Gastrocnemius medialis (tissue), 4 donors: ENCODE results near the gene CD34. TPM values are rescaled to one million over a fixed set of nuclear protein-coding genes. Genes with fewer than 3 reads are reported as not detected.
"Not testable (repeated sequence)": the region's sequence is repeated elsewhere in the genome, so short reads cannot be mapped to it uniquely, and the experiment has no call there.

ENCODE experiments used
- ATAC-seq, 2 donors: fragments of 150-250 bp; one replicate each; pipeline ENCODE4 v1.9.1; 2016
- DNase-seq, 2 donors: peaks; one replicate each; pipeline ENCODE4 v3.0.0-alpha.2; 2019
- H3K27ac ChIP-seq, 4 donors: fragments of 200-600 bp; sonication (generic); 1 replicate in 1 of 4; 2 replicates in 3 of 4; pipeline ENCODE4 v1.5.1; 2016 to 2018; ENCODE audit warnings: mild to moderate bottlenecking in 2 of 4, moderate library complexity in 1 of 4
- H3K27me3 ChIP-seq, 3 donors: fragments of 200-600 bp; sonication (generic) in 2 of 3; 1 replicate in 1 of 3; 2 replicates in 2 of 3; pipeline versions ENCODE4 v1.5.1 to v1.6.0; 2016 to 2019; ENCODE audit warnings: mild to moderate bottlenecking in 1 of 3, moderate library complexity in 1 of 3
- H3K36me3 ChIP-seq, 2 donors: fragments of 200-600 bp; sonication (generic) in 1 of 2; one replicate each; pipeline ENCODE4 v1.5.1; 2017 to 2018
- H3K4me1 ChIP-seq, 2 donors: fragments of 200-600 bp; sonication (generic) in 1 of 2; one replicate each; pipeline ENCODE4 v1.5.1; 2016 to 2017; ENCODE audit warnings: mild to moderate bottlenecking in 2 of 2
- H3K4me3 ChIP-seq, 4 donors: fragments of 200-600 bp; sonication (generic) in 3 of 4; 1 replicate in 1 of 4; 2 replicates in 3 of 4; pipeline ENCODE4 v1.5.1; 2016 to 2019; ENCODE audit warnings: mild to moderate bottlenecking in 2 of 4
- H3K9me3 ChIP-seq, 3 donors: fragments of 200-600 bp; sonication (generic) in 2 of 3; 1 replicate in 1 of 3; 2 replicates in 2 of 3; pipeline ENCODE4 v1.5.1; 2016 to 2019
- CTCF ChIP-seq, 5 experiments: fragments of 450-650 bp in 3 of 5; fragments of 200-600 bp in 2 of 5; sonication (generic) in 2 of 5; IDR thresholded peaks in 4 of 5; conservative IDR thresholded peaks in 1 of 5; 1 replicate in 4 of 5; 2 replicates in 1 of 5; pipeline ENCODE4 v1.5.1; 2016 to 2019; ENCODE audit warnings: antibody characterized with exemption in 5 of 5, mild to moderate bottlenecking in 3 of 5, moderate library complexity in 3 of 5
- POLR2A ChIP-seq, 2 donors: fragments of 450-650 bp; IDR thresholded peaks; one replicate each; pipeline ENCODE4 v1.6.1; 2017; ENCODE audit warnings: antibody characterized with exemption in 2 of 2, mild to moderate bottlenecking in 2 of 2, moderate library complexity in 2 of 2
- in situ Hi-C, 4 donors: fragments of 200-750 bp; cut with MboI; loops; one replicate each; pipeline versions ENCODE4 v1.15.0 to v1.8.0; 2017; ENCODE audit warnings: low sequenced_read_pairs in 4 of 4
- intact Hi-C: fragments of 100-400 bp; cut with DNase I; formaldehyde crosslinking; loops from one replicate; pipeline ENCODE4 v1.15.1; 2023; ENCODE audit warnings: low total_unique reads
- total RNA-seq, 4 donors: library from RNA; depleted of rRNA; stranded (reverse); fragments of >200 nt; gene quantifications; one replicate each; pipeline versions ENCODE4 v1.1.0 to v1.2.3, GENCODE V29; 2016

CD34 gene
- total RNA-seq, 4 donors from 2014 or later: 13.6 to 31.7 (median 20.7) TPM

- H3K27ac ChIP-seq: no peak overlapping the region
- intact Hi-C loops: no loop called here
- ATAC-seq (no peak), DNase-seq (no peak)
- H3K36me3 ChIP-seq: no peaks in the 10 kb centered on the region
- H3K4me3 ChIP-seq: no peak overlapping the region
- H3K27me3 ChIP-seq: no peaks in the 10 kb centered on the region
- H3K9me3 ChIP-seq: no peaks in the 10 kb centered on the region
- peaks cover 0 to 7% of the 10 kb centered on the region in 2 donors for H3K4me1 ChIP-seq
- TF ChIP-seq CTCF (IDR thresholded peaks at IDR 0.05 in 4 of 5, conservative IDR thresholded peaks at IDR 0.05 in 1 of 5) (no peak), POLR2A (IDR thresholded peaks at IDR 0.05) (no peak)
- in situ Hi-C loops: no loop called here
Measured at GRCh38 chr1:207946756-207947155, 35.8 kb upstream of the CD34 start.

- no peaks in the 10 kb centered on the region for H3K9me3 ChIP-seq
- in situ Hi-C loops (no loop called here), intact Hi-C loops (no loop called here)
- no peaks in the 10 kb centered on the region for H3K36me3 ChIP-seq
- DNase-seq (no peak), ATAC-seq (no peak)
- H3K4me3 ChIP-seq: no peak overlapping the region
- H3K27me3 ChIP-seq: no peaks in the 10 kb centered on the region
- no peak for TF ChIP-seq CTCF (IDR thresholded peaks at IDR 0.05 in 4 of 5, conservative IDR thresholded peaks at IDR 0.05 in 1 of 5)
- no peak for TF ChIP-seq POLR2A (IDR thresholded peaks at IDR 0.05)
- H3K4me1 ChIP-seq: peaks cover 3 to 13% of the 10 kb centered on the region in 2 donors
- no peak overlapping the region for H3K27ac ChIP-seq
Measured at GRCh38 chr1:207944571-207944970, 33.6 kb upstream of the CD34 start.

GRCh38 chr1:207942337-207942741, 31.4 kb upstream of the CD34 start:
- H3K9me3 ChIP-seq, H3K27me3 ChIP-seq, H3K36me3 ChIP-seq, intact Hi-C loops, in situ Hi-C loops, DNase-seq: not testable (repeated sequence)
- Histone ChIP-seq H3K4me3 (peak overlapping the region; percentile 5 to 34 (median 22)), H3K27ac (peak overlapping the region; percentile 67 to 82 (median 74)), H3K4me1 (peaks cover 3 to 13% of the 10 kb centered on the region in 2 donors)
- ATAC-seq: peak; percentile 65 to 88

- peak; percentile 74 to 92 for ATAC-seq
- DNase-seq: peak; percentile 45 to 82
- Histone ChIP-seq H3K36me3 (no peaks in the 10 kb centered on the region), H3K27ac (peak overlapping the region; percentile 67 to 82 (median 74)), H3K27me3 (no peaks in the 10 kb centered on the region), H3K9me3 (no peaks in the 10 kb centered on the region), H3K4me1 (peaks cover 3 to 13% of the 10 kb centered on the region in 2 donors), H3K4me3 (peak overlapping the region in 3 of 4 donors; percentile 5 to 34 (median 12))
- peak in 1 of 2 donors; percentile 33 for TF ChIP-seq POLR2A (IDR thresholded peaks at IDR 0.05)
- TF ChIP-seq CTCF (IDR thresholded peaks at IDR 0.05 in 4 of 5, conservative IDR thresholded peaks at IDR 0.05 in 1 of 5): no peak
- intact Hi-C loops: no loop called here
- in situ Hi-C loops: no loop called here
Measured at GRCh38 chr1:207941665-207942064, 30.7 kb upstream of the CD34 start.

- H3K36me3 ChIP-seq: no peaks in the 10 kb centered on the region
- DNase-seq (no peak), ATAC-seq (no peak)
- H3K4me1 ChIP-seq: peaks cover 3 to 13% of the 10 kb centered on the region in 2 donors
- no peak overlapping the region for H3K4me3 ChIP-seq
- TF ChIP-seq CTCF (IDR thresholded peaks at IDR 0.05 in 4 of 5, conservative IDR thresholded peaks at IDR 0.05 in 1 of 5) (no peak), POLR2A (IDR thresholded peaks at IDR 0.05) (no peak)
- H3K27me3 ChIP-seq: no peaks in the 10 kb centered on the region
- in situ Hi-C loops (no loop called here), intact Hi-C loops (no loop called here)
- no peak overlapping the region for H3K27ac ChIP-seq
- H3K9me3 ChIP-seq: no peaks in the 10 kb centered on the region
Measured at GRCh38 chr1:207938016-207938415, 27.1 kb upstream of the CD34 start.
